Measurements from ENCODE around the gene HS3ST5. TPM values are rescaled to one million over a fixed set of nuclear protein-coding genes. Genes with fewer than 3 reads are reported as not detected.

The HS3ST5 gene
- total and polyA plus RNA-seq, 7 donors, result 0.01 to 2.9 (median 0.25) TPM

- intact Hi-C loops (cut with DNase I), result no loop called here
- no peaks in the 10 kb centered on the region for H3K9me3 ChIP-seq
- H3K27me3 ChIP-seq (ENCODE audit: insufficient read depth in 3 of 3, low read length in 2 of 3), result no peaks in the 10 kb centered on the region
- no peaks in the 10 kb centered on the region for H3K36me3 ChIP-seq (ENCODE audit: insufficient read depth in 1 of 2, low read depth in 1 of 2)
- no peaks in the 10 kb centered on the region for H3K4me1 ChIP-seq
- DNase-seq (no peak), ATAC-seq (no peak)
- no peak overlapping the region for H3K27ac ChIP-seq
- 85 to 89% (median 86%) methylated on average over 3 of the region's 3 CpGs for WGBS, 3 donors
- no peak for TF ChIP-seq CTCF (IDR thresholded peaks at IDR 0.05)
- H3K4me3 ChIP-seq, result no peak overlapping the region
Observed at GRCh38 chr6:114272582-114272981, 70.2 kb downstream of the HS3ST5 start.

- TF ChIP-seq CTCF (IDR thresholded peaks at IDR 0.05), result no peak
- Histone ChIP-seq H3K27ac (no peak overlapping the region), H3K9me3 (no peaks in the 10 kb centered on the region), H3K27me3 (ENCODE audit: insufficient read depth in 3 of 3, low read length in 2 of 3) (no peaks in the 10 kb centered on the region), H3K4me1 (no peaks in the 10 kb centered on the region), H3K36me3 (ENCODE audit: insufficient read depth in 1 of 2, low read depth in 1 of 2) (no peaks in the 10 kb centered on the region), H3K4me3 (no peak overlapping the region)
- ATAC-seq (no peak), DNase-seq (no peak)
- intact Hi-C loops (cut with DNase I), result no loop called here
Observed at GRCh38 chr6:114271405-114271804, 71.4 kb downstream of the HS3ST5 start.

GRCh38 chr6:114267897-114268296 lies 74.9 kb downstream of the HS3ST5 start:
- no peaks in the 10 kb centered on the region for H3K27me3 ChIP-seq (ENCODE audit: insufficient read depth in 3 of 3, low read length in 2 of 3)

GRCh38 chr6:114260810-114261209 lies 82.0 kb downstream of the HS3ST5 start:
- Histone ChIP-seq H3K4me1 (no peaks in the 10 kb centered on the region), H3K36me3 (ENCODE audit: insufficient read depth in 1 of 2, low read depth in 1 of 2) (no peaks in the 10 kb centered on the region), H3K4me3 (no peak overlapping the region), H3K27ac (no peak overlapping the region), H3K9me3 (no peaks in the 10 kb centered on the region), H3K27me3 (ENCODE audit: insufficient read depth in 3 of 3, low read length in 2 of 3) (no peaks in the 10 kb centered on the region)
- DNase-seq, result no peak
- 85 to 89% (median 88%) methylated on average over 3 of the region's 3 CpGs for WGBS, 3 donors
- TF ChIP-seq CTCF (IDR thresholded peaks at IDR 0.05), result no peak
- intact Hi-C loops (cut with DNase I), result no loop called here
- ATAC-seq, result no peak

More at GRCh38 chr6:114267897-114268296, 74.9 kb downstream of the HS3ST5 start:
- no peak for DNase-seq
- no peak for ATAC-seq
- no peaks in the 10 kb centered on the region for H3K36me3 ChIP-seq (ENCODE audit: insufficient read depth in 1 of 2, low read depth in 1 of 2)
- no peak for TF ChIP-seq CTCF (IDR thresholded peaks at IDR 0.05)
- 93 to 98% (median 97%) methylated on average over 3 of the region's 3 CpGs for WGBS, 3 donors
- H3K4me1 ChIP-seq, result no peaks in the 10 kb centered on the region
- H3K27ac ChIP-seq, result no peak overlapping the region
- H3K4me3 ChIP-seq, result no peak overlapping the region
- intact Hi-C loops (cut with DNase I), result no loop called here
- H3K9me3 ChIP-seq, result no peaks in the 10 kb centered on the region

GRCh38 chr6:114258376-114258775 lies 84.4 kb downstream of the HS3ST5 start:
- H3K27ac ChIP-seq, result no peak overlapping the region
- TF ChIP-seq CTCF (IDR thresholded peaks at IDR 0.05), result no peak
- H3K4me3 ChIP-seq, result no peak overlapping the region
- no peaks in the 10 kb centered on the region for H3K27me3 ChIP-seq (ENCODE audit: insufficient read depth in 3 of 3, low read length in 2 of 3)
- H3K36me3 ChIP-seq (ENCODE audit: insufficient read depth in 1 of 2, low read depth in 1 of 2), result no peaks in the 10 kb centered on the region
- DNase-seq (no peak), ATAC-seq (no peak)
- WGBS, 3 donors, result 60 to 71% (median 63%) methylated on average over 2 of the region's 2 CpGs
- H3K9me3 ChIP-seq, result no peaks in the 10 kb centered on the region
- intact Hi-C loops (cut with DNase I), result no loop called here
- H3K4me1 ChIP-seq, result no peaks in the 10 kb centered on the region

Measured in psoas muscle (tissue), 8 donors.